PC-9 (cell line): ENCODE measurements around the gene TMEM97. TPM values are rescaled to one million over a fixed set of nuclear protein-coding genes. Genes with fewer than 3 reads are reported as not detected.
"Not testable (repeated sequence)": the region's sequence is repeated elsewhere in the genome, so short reads cannot be mapped to it uniquely, and the experiment has no call there.

ENCODE experiments used
- BruUV-seq: library from RNA; stranded (reverse); fragments of 400-500 nt; replicated peaks from 2 replicates; lab custom pipeline; 2021; lab: Mats Ljungman, UMichigan
- CTCF ChIA-PET: fragments of 300-600 bp; sonication (Branson Sonifier 250); formaldehyde crosslinking; loops from one replicate; lab custom pipeline; 2022; ENCODE audit warnings: antibody characterized with exemption; lab: Charles Lee
- POLR2A ChIA-PET: fragments of 300-600 bp; sonication (Branson Sonifier 250); formaldehyde crosslinking; loops from one replicate; lab custom pipeline; 2022; ENCODE audit warnings: antibody characterized with exemption; ENCODE audit not compliant: unreplicated experiment; lab: Charles Lee
- DNase-seq, 2 experiments: peaks; one replicate each; pipeline versions ENCODE4 v3.0.0 to v3.0.0-alpha.2; 2015 to 2022; ENCODE audit warnings: mixed read lengths in 1 of 2
- H2AFZ ChIP-seq: fragments of 200-600 bp; sonication (generic); 2 replicates; pipeline ENCODE4 v1.8.1; 2017; ENCODE audit warnings: antibody characterized with exemption
- H3F3A ChIP-seq: fragments of 200-600 bp; sonication (generic); 2 replicates; pipeline ENCODE4 v1.8.1; 2017; ENCODE audit warnings: antibody characterized with exemption, mild to moderate bottlenecking, low read depth; ENCODE audit not compliant: insufficient read depth
- H3K27ac ChIP-seq: fragments of 200-600 bp; sonication (generic); 2 replicates; pipeline ENCODE4 v1.6.1; 2016; ENCODE audit warnings: mixed run types
- H3K27me3 ChIP-seq: fragments of 200-600 bp; sonication (generic); 2 replicates; pipeline ENCODE4 v1.6.1; 2016; ENCODE audit warnings: low read depth, mixed run types; ENCODE audit not compliant: insufficient read depth
- H3K36me3 ChIP-seq: fragments of 200-600 bp; sonication (generic); 2 replicates; pipeline ENCODE4 v1.6.1; 2016; ENCODE audit warnings: low read depth, mixed run types
- H3K4me1 ChIP-seq: fragments of 200-600 bp; sonication (generic); replicated peaks from 2 replicates; pipeline ENCODE4 v1.6.1; 2016; ENCODE audit warnings: mixed run types; ENCODE audit not compliant: insufficient read depth
- H3K4me2 ChIP-seq: fragments of 200-600 bp; sonication (generic); 2 replicates; pipeline ENCODE4 v1.6.1; 2017; ENCODE audit warnings: mixed run types
- H3K4me3 ChIP-seq: fragments of 200-600 bp; sonication (generic); 2 replicates; pipeline ENCODE4 v1.6.1; 2016; ENCODE audit warnings: mixed run types
- H3K79me2 ChIP-seq: fragments of 200-600 bp; sonication (generic); 2 replicates; pipeline ENCODE4 v1.6.1; 2017; ENCODE audit warnings: low read depth, mixed run types
- H3K9me2 ChIP-seq: fragments of 200-600 bp; sonication (generic); 2 replicates; pipeline ENCODE4 v1.8.1; 2017; ENCODE audit warnings: mild to moderate bottlenecking; ENCODE audit not compliant: insufficient read depth
- H3K9me3 ChIP-seq: fragments of 200-600 bp; sonication (generic); 2 replicates; pipeline ENCODE4 v1.8.1; 2016; ENCODE audit warnings: low read depth; ENCODE audit not compliant: insufficient read depth
- H4K20me1 ChIP-seq: fragments of 200-600 bp; sonication (generic); 2 replicates; pipeline ENCODE4 v1.8.1; 2017; ENCODE audit not compliant: insufficient read depth
- EZH2 ChIP-seq: fragments of 200-600 bp; sonication (generic); IDR thresholded peaks from 2 replicates; pipeline ENCODE4 v1.8.0; 2017; ENCODE audit warnings: antibody characterized with exemption, low read depth
- intact Hi-C: fragments of 100-400 bp; cut with micrococcal nuclease; formaldehyde crosslinking; loops from one replicate; pipeline ENCODE4 v1.10.0; 2022; ENCODE audit not compliant: unreplicated experiment
- total RNA-seq: library from RNA; stranded (reverse); gene quantifications from 2 replicates; pipeline ENCODE4 v1.2.3, GENCODE V29; 2021
- TF ChIP-seq, protein P1 (sequence below): fragments of 200-600 bp; sonication (generic); conservative IDR thresholded peaks from 2 replicates; pipeline ENCODE4 v1.6.1; 2017; ENCODE audit warnings: mixed run types, antibody characterized with exemption, mild to moderate bottlenecking, moderate library complexity

Gene TMEM97
- total RNA-seq, 1 experiment from 2014 or later: 46.4 TPM

DNA sequence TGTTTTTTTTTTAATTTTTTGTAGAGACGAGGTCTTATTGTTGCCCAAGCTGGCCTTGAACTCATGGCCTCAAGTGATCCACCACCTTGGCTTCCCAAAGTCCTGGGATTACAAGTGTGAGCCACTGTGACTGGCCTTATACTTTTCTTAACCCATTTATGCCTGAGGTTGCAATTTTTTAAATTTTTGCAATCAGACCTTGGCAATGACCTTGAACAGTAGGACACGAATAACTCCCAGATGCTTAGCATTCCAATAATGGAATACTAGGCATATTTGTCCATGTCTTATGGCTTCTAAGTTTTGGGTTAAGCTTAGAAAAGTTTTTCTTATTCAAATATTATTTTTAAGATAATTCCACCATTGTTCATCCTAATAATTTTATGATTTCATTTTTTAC is 28.3 kb upstream of the TMEM97 start:
- H2AFZ ChIP-seq: no peak overlapping the region
- ChIA-PET POLR2A (interaction anchor here (0.5 kb wide), 1 partner anchor 473 kb away, joined by 17 read pairs; no protein-coding TSS in a partner anchor), CTCF (no interaction called here)
- no peaks in the 10 kb centered on the region for H3K36me3 ChIP-seq
- no peaks in the 10 kb centered on the region for H3K9me3 ChIP-seq
- no peaks in the 10 kb centered on the region for H3K9me2 ChIP-seq
- no peak overlapping the region for H3K4me3 ChIP-seq
- BruUV-seq: no TSS peak
- DNase-seq: no peak
- intact Hi-C loops: no loop called here
- no peaks in the 10 kb centered on the region for H3F3A ChIP-seq
- no peak overlapping the region for H3K27ac ChIP-seq
- H4K20me1 ChIP-seq: no peaks in the 10 kb centered on the region
- peaks cover under 1% of the 10 kb centered on the region; the same call in 1 of the 2 replicates for H3K4me1 ChIP-seq
- no peaks in the 10 kb centered on the region for H3K27me3 ChIP-seq
- TF ChIP-seq EZH2: no peak
- TF ChIP-seq, protein P1, sequence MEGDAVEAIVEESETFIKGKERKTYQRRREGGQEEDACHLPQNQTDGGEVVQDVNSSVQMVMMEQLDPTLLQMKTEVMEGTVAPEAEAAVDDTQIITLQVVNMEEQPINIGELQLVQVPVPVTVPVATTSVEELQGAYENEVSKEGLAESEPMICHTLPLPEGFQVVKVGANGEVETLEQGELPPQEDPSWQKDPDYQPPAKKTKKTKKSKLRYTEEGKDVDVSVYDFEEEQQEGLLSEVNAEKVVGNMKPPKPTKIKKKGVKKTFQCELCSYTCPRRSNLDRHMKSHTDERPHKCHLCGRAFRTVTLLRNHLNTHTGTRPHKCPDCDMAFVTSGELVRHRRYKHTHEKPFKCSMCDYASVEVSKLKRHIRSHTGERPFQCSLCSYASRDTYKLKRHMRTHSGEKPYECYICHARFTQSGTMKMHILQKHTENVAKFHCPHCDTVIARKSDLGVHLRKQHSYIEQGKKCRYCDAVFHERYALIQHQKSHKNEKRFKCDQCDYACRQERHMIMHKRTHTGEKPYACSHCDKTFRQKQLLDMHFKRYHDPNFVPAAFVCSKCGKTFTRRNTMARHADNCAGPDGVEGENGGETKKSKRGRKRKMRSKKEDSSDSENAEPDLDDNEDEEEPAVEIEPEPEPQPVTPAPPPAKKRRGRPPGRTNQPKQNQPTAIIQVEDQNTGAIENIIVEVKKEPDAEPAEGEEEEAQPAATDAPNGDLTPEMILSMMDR: no peak
- no peaks in the 10 kb centered on the region for H3K79me2 ChIP-seq
- H3K4me2 ChIP-seq: no peak overlapping the region

DNA sequence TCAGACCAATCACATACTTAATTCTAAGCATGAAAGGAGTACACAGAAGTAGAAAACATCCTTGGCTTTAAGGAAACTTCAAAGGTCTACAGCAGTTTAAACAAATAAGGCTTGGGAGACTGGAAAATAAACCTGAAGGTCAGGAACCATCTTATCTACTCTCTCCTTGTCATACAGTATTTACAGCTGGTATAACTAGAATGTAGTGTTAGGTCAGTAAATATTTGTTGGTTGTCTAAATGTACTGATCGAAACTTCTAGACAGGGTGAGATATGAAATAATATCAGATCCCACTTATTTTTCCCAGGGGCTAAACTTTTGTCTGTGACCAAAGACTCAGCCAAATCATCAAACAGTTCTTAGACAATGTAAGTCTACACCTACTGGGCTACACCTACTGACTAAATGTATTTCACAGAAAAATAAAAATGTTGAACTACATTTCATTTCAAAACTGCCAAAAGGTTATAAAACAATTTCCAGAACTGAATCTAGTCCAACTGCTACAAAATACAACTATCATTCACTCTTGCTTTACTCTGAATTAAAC is 27.1 kb upstream of the TMEM97 start:
- no peaks in the 10 kb centered on the region; the same call in 1 of the 2 replicates for H3F3A ChIP-seq
- H3K4me3 ChIP-seq: no peak overlapping the region
- H3K9me3 ChIP-seq: no peaks in the 10 kb centered on the region
- H2AFZ ChIP-seq: no peak overlapping the region
- intact Hi-C loops: no loop called here
- POLR2A ChIA-PET: no interaction called here
- H3K36me3 ChIP-seq: no peaks in the 10 kb centered on the region
- no peaks in the 10 kb centered on the region for H3K27me3 ChIP-seq
- peaks cover 9% of the 10 kb centered on the region for H3K4me1 ChIP-seq
- H3K27ac ChIP-seq: no peak overlapping the region
- no peak for DNase-seq
- no peaks in the 10 kb centered on the region for H4K20me1 ChIP-seq
- no TSS peak for BruUV-seq
- no peaks in the 10 kb centered on the region for H3K9me2 ChIP-seq
- no peak overlapping the region for H3K4me2 ChIP-seq
- CTCF ChIA-PET: no interaction called here
- H3K79me2 ChIP-seq: no peaks in the 10 kb centered on the region
- TF ChIP-seq, protein P1: no peak
- no peak for TF ChIP-seq EZH2

DNA sequence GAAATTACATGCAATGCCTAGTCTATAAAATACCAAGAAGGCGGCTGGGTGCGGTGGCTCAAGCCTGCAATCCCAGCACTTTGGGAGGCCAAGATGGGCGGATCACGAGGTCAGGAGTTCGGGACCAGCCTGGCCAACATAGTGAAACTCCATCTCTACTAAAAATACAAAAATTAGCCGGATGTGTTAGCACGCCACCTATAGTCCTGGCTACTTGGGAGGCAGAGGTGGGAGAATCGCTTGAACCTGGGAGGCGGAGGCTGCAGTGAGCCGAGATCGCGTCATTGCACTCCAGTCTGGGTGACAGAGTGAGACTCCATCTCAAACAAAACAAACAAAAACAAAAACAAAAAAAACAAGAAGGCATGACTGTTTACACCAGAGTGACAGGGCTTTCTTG is 26.1 kb upstream of the TMEM97 start:
- H3K4me3 ChIP-seq, H3K4me2 ChIP-seq, H3K27ac ChIP-seq, BruUV-seq, H4K20me1 ChIP-seq, H2AFZ ChIP-seq, DNase-seq, H3K4me1 ChIP-seq, CTCF ChIA-PET, H3K9me3 ChIP-seq, H3K79me2 ChIP-seq, H3F3A ChIP-seq, H3K36me3 ChIP-seq, intact Hi-C loops, H3K9me2 ChIP-seq, H3K27me3 ChIP-seq, POLR2A ChIA-PET: not testable (repeated sequence)

DNA sequence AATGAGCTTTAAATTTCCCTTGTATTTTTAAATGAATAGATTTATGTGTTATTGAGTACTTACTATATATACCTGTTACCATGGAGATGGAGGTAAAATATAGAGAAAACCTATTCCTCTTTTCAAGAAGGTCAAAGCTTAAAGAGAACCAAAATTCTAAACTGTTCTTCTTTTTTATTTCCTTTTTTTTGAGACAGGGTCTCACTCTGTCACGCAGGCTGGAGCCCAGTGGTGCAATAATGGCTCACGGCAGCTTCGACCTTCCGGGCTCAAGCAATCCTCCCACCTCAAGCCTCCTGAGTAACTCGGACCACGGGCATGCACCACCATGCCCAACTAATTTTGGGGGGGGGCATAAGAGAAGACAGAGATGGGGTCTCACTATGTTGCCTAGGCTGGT is 25.0 kb upstream of the TMEM97 start:
- H3K27me3 ChIP-seq: no peaks in the 10 kb centered on the region
- ChIA-PET POLR2A (no interaction called here), CTCF (no interaction called here)
- H3K4me1 ChIP-seq: peaks cover 9% of the 10 kb centered on the region
- H3K4me3 ChIP-seq: no peak overlapping the region
- H2AFZ ChIP-seq: no peak overlapping the region
- no peak overlapping the region for H3K4me2 ChIP-seq
- DNase-seq: no peak
- H3K9me2 ChIP-seq: no peaks in the 10 kb centered on the region
- no peaks in the 10 kb centered on the region for H3K79me2 ChIP-seq
- H4K20me1 ChIP-seq: no peaks in the 10 kb centered on the region
- no TSS peak for BruUV-seq
- H3K27ac ChIP-seq: no peak overlapping the region
- TF ChIP-seq EZH2: no peak
- TF ChIP-seq, protein P1: no peak
- H3K36me3 ChIP-seq: no peaks in the 10 kb centered on the region
- no peaks in the 10 kb centered on the region; the same call in 1 of the 2 replicates for H3F3A ChIP-seq
- H3K9me3 ChIP-seq: no peaks in the 10 kb centered on the region
- intact Hi-C loops: no loop called here
